ENCODE measurements around the gene VIT. TPM values are rescaled to one million over a fixed set of nuclear protein-coding genes. Genes with fewer than 3 reads are reported as not detected.
A peak's percentile ranks its signal among the peaks of the same experiment; 100 is the strongest.

VIT gene
- total RNA-seq, 2 donors from 2014 or later = 2.0 to 10.7 TPM

DNA sequence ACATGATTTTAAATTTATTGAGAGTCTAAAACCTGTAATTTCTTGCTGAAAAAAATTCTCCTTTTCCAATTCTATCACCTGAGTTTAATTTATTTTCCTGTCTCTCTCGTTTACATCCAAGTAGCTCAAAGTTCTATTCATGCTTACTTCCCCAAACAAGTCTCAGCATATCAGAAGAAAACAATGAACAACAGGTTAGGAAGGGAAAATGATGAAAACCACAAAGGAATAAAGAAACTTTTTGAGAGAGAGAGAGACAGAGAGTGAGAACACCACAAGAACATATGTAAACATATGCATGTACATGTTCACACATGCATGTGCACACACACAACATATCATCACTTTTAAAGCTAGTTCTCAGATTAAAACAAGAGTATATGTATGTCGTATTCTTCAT lies 157.7 kb downstream of the VIT start:
- DNase-seq (ENCODE audit: low spot score) = no peak
- Histone ChIP-seq H3K36me3 (no peaks in the 10 kb centered on the region), H3K4me3 (no peak overlapping the region), H3K27me3 (replicated peaks; ENCODE audit: insufficient read depth) (no peaks in the 10 kb centered on the region), H3K4me1 (replicated peaks) (no peaks in the 10 kb centered on the region), H3K27ac (no peak overlapping the region), H3K9me3 (no peaks in the 10 kb centered on the region)
- TF ChIP-seq POLR2AphosphoS5 (IDR thresholded peaks at IDR 0.05) (no peak), POLR2A (IDR thresholded peaks at IDR 0.05) (no peak), CTCF (IDR thresholded peaks at IDR 0.05) (no peak)
- intact Hi-C loops (cut with DNase I) = no loop called here
- 54% methylated on average over 2 of the region's 2 CpGs for WGBS

DNA sequence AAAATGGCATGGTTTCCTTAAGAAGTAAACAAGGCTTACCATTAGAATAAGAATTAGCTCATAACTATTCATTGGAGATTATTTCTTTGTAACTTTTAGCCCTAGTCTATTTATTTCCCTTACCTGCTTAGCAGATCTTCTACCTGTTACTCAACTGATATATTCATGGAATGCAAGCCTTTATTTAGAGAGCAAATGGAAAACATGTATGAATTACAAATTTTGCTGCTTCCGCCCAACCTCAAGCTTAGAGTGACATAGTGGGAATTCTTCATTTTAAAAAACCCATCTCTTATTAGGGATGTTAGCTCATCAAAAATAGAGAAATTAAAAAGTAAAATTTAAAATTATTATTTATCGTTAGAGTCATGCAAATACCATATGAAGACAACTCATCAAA lies 158.9 kb downstream of the VIT start:
- Histone ChIP-seq H3K36me3 (no peaks in the 10 kb centered on the region), H3K4me3 (no peak overlapping the region), H3K27me3 (replicated peaks; ENCODE audit: insufficient read depth) (no peaks in the 10 kb centered on the region), H3K9me3 (no peaks in the 10 kb centered on the region), H3K27ac (no peak overlapping the region), H3K4me1 (replicated peaks) (no peaks in the 10 kb centered on the region)
- intact Hi-C loops (cut with DNase I) = no loop called here
- TF ChIP-seq POLR2AphosphoS5 (IDR thresholded peaks at IDR 0.05) (no peak), POLR2A (IDR thresholded peaks at IDR 0.05) (no peak)
- WGBS = 95% methylated on average over 2 of the region's 2 CpGs
- DNase-seq (ENCODE audit: low spot score) = no peak

- Histone ChIP-seq H3K27me3 (replicated peaks; ENCODE audit: insufficient read depth) (no peaks in the 10 kb centered on the region), H3K27ac (no peak overlapping the region), H3K4me3 (no peak overlapping the region), H3K36me3 (no peaks in the 10 kb centered on the region), H3K9me3 (no peaks in the 10 kb centered on the region), H3K4me1 (replicated peaks) (no peaks in the 10 kb centered on the region)
- TF ChIP-seq CTCF (IDR thresholded peaks at IDR 0.05) (peak in 1 of 4 experiments; percentile 46), POLR2AphosphoS5 (IDR thresholded peaks at IDR 0.05) (no peak)
- peak; percentile 40 for DNase-seq (ENCODE audit: low spot score)
- intact Hi-C loops (cut with DNase I) = no loop called here
- 58% methylated on average over 5 of the region's 5 CpGs for WGBS
Observed at GRCh38 chr2:36857713-36858112, 161.2 kb downstream of the VIT start.

DNA sequence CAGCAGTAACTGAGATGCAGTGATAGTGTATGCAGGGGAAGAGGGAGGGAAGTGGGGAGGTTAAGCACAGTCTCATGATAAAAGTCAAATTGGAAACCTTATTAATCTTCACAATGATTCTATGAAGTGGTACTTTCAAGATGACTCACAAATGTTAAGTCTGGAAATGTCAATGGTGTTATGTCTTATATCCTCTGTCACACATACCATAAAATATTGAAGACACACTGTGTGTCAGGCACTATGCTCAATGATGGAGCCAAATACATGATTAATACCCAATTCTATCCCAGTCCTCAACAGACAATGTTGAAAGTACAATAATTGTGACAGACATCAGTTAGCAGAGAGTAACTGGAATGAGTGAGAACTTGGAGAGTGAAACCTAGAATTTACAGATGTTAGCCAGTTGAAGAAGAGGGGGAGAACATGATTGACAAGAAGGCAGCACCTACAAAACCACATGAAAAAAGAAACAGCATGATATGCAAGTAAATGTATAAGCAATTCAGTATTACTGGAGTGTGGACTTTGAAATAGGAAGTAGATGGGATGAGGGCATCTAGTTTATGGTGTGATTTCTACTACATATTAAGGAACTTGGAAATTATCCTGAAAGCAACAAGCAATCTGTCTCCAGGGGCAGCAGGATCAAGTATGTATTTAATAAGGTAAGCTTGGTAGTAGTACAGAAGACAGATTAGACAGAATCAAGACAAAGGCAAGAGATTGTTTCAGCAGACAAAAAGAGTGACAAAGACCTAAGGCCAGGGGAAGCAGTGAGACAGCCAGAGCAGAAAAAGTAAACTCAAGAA lies 162.3 kb downstream of the VIT start:
- no peaks in the 10 kb centered on the region for H3K9me3 ChIP-seq
- H3K4me1 ChIP-seq (replicated peaks) = no peaks in the 10 kb centered on the region
- H3K4me3 ChIP-seq = no peak overlapping the region
- H3K27ac ChIP-seq = no peak overlapping the region
- intact Hi-C loops (cut with DNase I) = no loop called here
- DNase-seq (ENCODE audit: low spot score) = no peak
- TF ChIP-seq POLR2A (IDR thresholded peaks at IDR 0.05) = no peak
- no peak for TF ChIP-seq CTCF (IDR thresholded peaks at IDR 0.05)
- TF ChIP-seq POLR2AphosphoS5 (IDR thresholded peaks at IDR 0.05) = no peak
- H3K36me3 ChIP-seq = no peaks in the 10 kb centered on the region
- H3K27me3 ChIP-seq (replicated peaks; ENCODE audit: insufficient read depth) = no peaks in the 10 kb centered on the region

DNA sequence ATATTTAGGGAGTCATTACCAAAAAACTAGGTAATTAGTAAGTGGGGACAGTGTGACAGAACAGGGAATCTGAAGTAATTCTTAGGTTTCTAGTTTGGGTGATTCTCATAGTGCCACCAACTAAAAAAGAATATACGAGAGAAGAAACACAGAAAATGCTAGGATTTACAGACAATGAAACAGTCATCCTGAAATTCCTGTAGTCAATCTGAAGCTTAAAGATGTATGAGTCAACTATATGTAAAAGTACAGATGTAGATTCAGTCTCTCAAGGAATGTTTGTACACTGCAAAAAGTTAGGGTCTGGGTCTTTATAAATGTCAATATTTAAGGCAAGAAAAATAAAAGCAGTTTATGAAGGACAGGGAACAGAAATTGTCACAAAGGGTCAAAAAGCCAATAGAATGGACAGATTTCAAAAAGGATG lies 162.9 kb downstream of the VIT start:
- no peak for TF ChIP-seq CTCF (IDR thresholded peaks at IDR 0.05)
- TF ChIP-seq POLR2A (IDR thresholded peaks at IDR 0.05) = no peak
- TF ChIP-seq POLR2AphosphoS5 (IDR thresholded peaks at IDR 0.05) = no peak
- intact Hi-C loops (cut with DNase I) = no loop called here
- Histone ChIP-seq H3K36me3 (no peaks in the 10 kb centered on the region), H3K9me3 (no peaks in the 10 kb centered on the region), H3K4me3 (no peak overlapping the region), H3K27me3 (replicated peaks; ENCODE audit: insufficient read depth) (no peaks in the 10 kb centered on the region), H3K4me1 (replicated peaks) (no peaks in the 10 kb centered on the region), H3K27ac (no peak overlapping the region)
- 100% methylated on average over 1 of the region's 1 CpG for WGBS
- DNase-seq (ENCODE audit: low spot score) = no peak

Measured in prostate gland (tissue), 2 donors.